Limb (tissue), 2 donors: ENCODE data around the gene PDE3B.
"Not testable (repeated sequence)": the region's sequence is repeated elsewhere in the genome, so short reads cannot be mapped to it uniquely, and the experiment has no call there.

Experiments
- DNase-seq, 2 donors: peaks; one replicate each; pipeline ENCODE4 v3.0.0-alpha.2; 2016; ENCODE audit errors: extremely low spot score in 2 of 2

PDE3B gene

GRCh38 chr11:14643697-14644225 is at the start of gene PDE3B:
PDE3B (plus strand) TSS chr11:14643804; CDS start chr11:14644076, 272 bp downstream.
- peak; percentile 62 to 87 for DNase-seq

GRCh38 chr11:14595261-14595660 is 48.3 kb upstream of the PDE3B start:
- not testable (repeated sequence) for DNase-seq

- no peak for DNase-seq
Observed at GRCh38 chr11:14607713-14608112, 35.9 kb upstream of the PDE3B start.

GRCh38 chr11:14609902-14610301 is 33.7 kb upstream of the PDE3B start:
- no peak for DNase-seq

GRCh38 chr11:14611939-14612338 is 31.7 kb upstream of the PDE3B start:
- no peak for DNase-seq

- no peak for DNase-seq
Observed at GRCh38 chr11:14612694-14613093, 30.9 kb upstream of the PDE3B start.

- DNase-seq: no peak
Observed at GRCh38 chr11:14614091-14614622, 29.4 kb upstream of the PDE3B start.

GRCh38 chr11:14617241-14618027 is 26.2 kb upstream of the PDE3B start:
- no peak for DNase-seq

GRCh38 chr11:14618060-14618459 is 25.5 kb upstream of the PDE3B start:
- no peak for DNase-seq

GRCh38 chr11:14619603-14620531 is 23.7 kb upstream of the PDE3B start:
- no peak for DNase-seq

GRCh38 chr11:14622223-14622954 is 21.2 kb upstream of the PDE3B start:
- DNase-seq: no peak

- no peak for DNase-seq
Observed at GRCh38 chr11:14623036-14623435, 20.6 kb upstream of the PDE3B start.

GRCh38 chr11:14625586-14626205 is 17.9 kb upstream of the PDE3B start:
- no peak for DNase-seq

- no peak for DNase-seq
Observed at GRCh38 chr11:14626650-14627049, 17.0 kb upstream of the PDE3B start.

- not testable (repeated sequence) for DNase-seq
Observed at GRCh38 chr11:14633506-14634224, 9.9 kb upstream of the PDE3B start.

- no peak for DNase-seq
Observed at GRCh38 chr11:14634813-14635212, 8.8 kb upstream of the PDE3B start.

GRCh38 chr11:14635546-14635945 is 8.1 kb upstream of the PDE3B start:
- no peak for DNase-seq

- DNase-seq: no peak
Observed at GRCh38 chr11:14636119-14636518, 7.5 kb upstream of the PDE3B start.

- DNase-seq: no peak
Observed at GRCh38 chr11:14637868-14638409, 5.7 kb upstream of the PDE3B start.

- DNase-seq: no peak
Observed at GRCh38 chr11:14638561-14638960, 5.0 kb upstream of the PDE3B start.
